MM.1S (cell line): ENCODE results near the gene LOXHD1.

Source experiments
- CTCF ChIP-seq: fragments of 300-600 bp; sonication (generic); IDR thresholded peaks from 2 replicates; pipeline ENCODE4 v1.5.1; 2016; ENCODE audit warnings: antibody characterized with exemption, low read length, mixed read lengths
- EZH2phosphoT487 ChIP-seq: fragments of 300-600 bp; sonication (generic); IDR thresholded peaks from 2 replicates; pipeline ENCODE4 v1.6.1; 2018; ENCODE audit warnings: antibody characterized with exemption, low read length

- TF ChIP-seq CTCF (no peak), EZH2phosphoT487 (no peak)
Measured at GRCh38 chr18:46621111-46621766, 35.8 kb downstream of the LOXHD1 start.
